ENCODE measurements around the gene SPECC1. TPM values are rescaled to one million over a fixed set of nuclear protein-coding genes. Genes with fewer than 3 reads are reported as not detected.
A peak's percentile ranks its signal among the peaks of the same experiment; 100 is the strongest.

SPECC1 gene
- total RNA-seq, 6 donors from 2014 or later = 21.8 to 65.0 (median 33.9) TPM

GRCh38 chr17:20307326-20307910, 298.3 kb downstream of the SPECC1 start:
- H3K36me3 ChIP-seq = peaks cover 0 to 3% (median 0%) of the 10 kb centered on the region in 4 donors
- H3K4me1 ChIP-seq = no peaks in the 10 kb centered on the region
- no peak overlapping the region for H3K4me3 ChIP-seq
- TF ChIP-seq POLR2AphosphoS5 (IDR thresholded peaks at IDR 0.05) (no peak), POLR2A (IDR thresholded peaks at IDR 0.05) (no peak), EP300 (IDR thresholded peaks at IDR 0.05) (no peak)
- TF ChIP-seq, protein P1, sequence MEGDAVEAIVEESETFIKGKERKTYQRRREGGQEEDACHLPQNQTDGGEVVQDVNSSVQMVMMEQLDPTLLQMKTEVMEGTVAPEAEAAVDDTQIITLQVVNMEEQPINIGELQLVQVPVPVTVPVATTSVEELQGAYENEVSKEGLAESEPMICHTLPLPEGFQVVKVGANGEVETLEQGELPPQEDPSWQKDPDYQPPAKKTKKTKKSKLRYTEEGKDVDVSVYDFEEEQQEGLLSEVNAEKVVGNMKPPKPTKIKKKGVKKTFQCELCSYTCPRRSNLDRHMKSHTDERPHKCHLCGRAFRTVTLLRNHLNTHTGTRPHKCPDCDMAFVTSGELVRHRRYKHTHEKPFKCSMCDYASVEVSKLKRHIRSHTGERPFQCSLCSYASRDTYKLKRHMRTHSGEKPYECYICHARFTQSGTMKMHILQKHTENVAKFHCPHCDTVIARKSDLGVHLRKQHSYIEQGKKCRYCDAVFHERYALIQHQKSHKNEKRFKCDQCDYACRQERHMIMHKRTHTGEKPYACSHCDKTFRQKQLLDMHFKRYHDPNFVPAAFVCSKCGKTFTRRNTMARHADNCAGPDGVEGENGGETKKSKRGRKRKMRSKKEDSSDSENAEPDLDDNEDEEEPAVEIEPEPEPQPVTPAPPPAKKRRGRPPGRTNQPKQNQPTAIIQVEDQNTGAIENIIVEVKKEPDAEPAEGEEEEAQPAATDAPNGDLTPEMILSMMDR (IDR thresholded peaks at IDR 0.05) = no peak
- ATAC-seq (ENCODE audit: low FRiP score in 2 of 2) = no peak
- H3K9me3 ChIP-seq = peaks cover 6 to 16% (median 16%) of the 10 kb centered on the region in 4 donors
- WGBS, 2 donors = 79 to 89% methylated on average over 1 of the region's 1 CpG
- no peak overlapping the region for H3K27ac ChIP-seq
- H3K27me3 ChIP-seq = no peaks in the 10 kb centered on the region
- no peak for DNase-seq

- 94 to 96% methylated on average over 5 of the region's 5 CpGs for WGBS, 2 donors
- H3K4me3 ChIP-seq = no peak overlapping the region
- no peak overlapping the region for H3K27ac ChIP-seq
- ATAC-seq (ENCODE audit: low FRiP score in 2 of 2) (no peak), DNase-seq (no peak)
- H3K36me3 ChIP-seq = peaks cover 0 to 7% (median 0%) of the 10 kb centered on the region in 4 donors
- H3K27me3 ChIP-seq = no peaks in the 10 kb centered on the region
- peaks cover 6 to 16% (median 16%) of the 10 kb centered on the region in 4 donors for H3K9me3 ChIP-seq
- no peaks in the 10 kb centered on the region for H3K4me1 ChIP-seq
- TF ChIP-seq, protein P1 (IDR thresholded peaks at IDR 0.05) = no peak
These were observed 301.3 kb downstream of the SPECC1 start for GRCh38 chr17:20310481-20310880.

DNA sequence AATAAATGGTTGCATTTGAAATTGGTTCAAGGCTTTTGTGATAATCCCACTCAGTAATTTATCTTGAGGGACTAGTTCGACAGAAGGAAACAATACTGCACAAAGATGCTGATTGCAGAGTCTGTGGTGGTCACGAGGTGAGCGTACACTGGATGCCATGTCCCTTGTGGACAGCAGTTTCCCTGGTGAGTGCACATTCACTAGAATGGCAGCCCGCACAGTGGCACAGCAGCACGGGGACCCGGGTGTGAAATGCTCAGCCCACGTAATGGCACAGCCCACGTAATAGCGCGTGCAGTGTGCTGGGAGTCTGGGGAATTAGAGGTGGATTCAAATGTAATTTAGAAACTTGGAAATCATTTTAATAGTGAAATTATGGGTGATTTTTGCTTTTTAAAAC, 304.1 kb downstream of the SPECC1 start:
- Histone ChIP-seq H3K4me1 (no peaks in the 10 kb centered on the region), H3K36me3 (peaks cover 0 to 3% (median 0%) of the 10 kb centered on the region in 4 donors), H3K9me3 (no peaks in the 10 kb centered on the region), H3K27ac (no peak overlapping the region), H3K27me3 (no peaks in the 10 kb centered on the region), H3K4me3 (no peak overlapping the region)
- ATAC-seq (ENCODE audit: low FRiP score in 2 of 2) (no peak), DNase-seq (no peak)
- TF ChIP-seq, protein P1 (IDR thresholded peaks at IDR 0.05) = no peak
- 91 to 94% methylated on average over 10 of the region's 10 CpGs for WGBS, 2 donors

DNA sequence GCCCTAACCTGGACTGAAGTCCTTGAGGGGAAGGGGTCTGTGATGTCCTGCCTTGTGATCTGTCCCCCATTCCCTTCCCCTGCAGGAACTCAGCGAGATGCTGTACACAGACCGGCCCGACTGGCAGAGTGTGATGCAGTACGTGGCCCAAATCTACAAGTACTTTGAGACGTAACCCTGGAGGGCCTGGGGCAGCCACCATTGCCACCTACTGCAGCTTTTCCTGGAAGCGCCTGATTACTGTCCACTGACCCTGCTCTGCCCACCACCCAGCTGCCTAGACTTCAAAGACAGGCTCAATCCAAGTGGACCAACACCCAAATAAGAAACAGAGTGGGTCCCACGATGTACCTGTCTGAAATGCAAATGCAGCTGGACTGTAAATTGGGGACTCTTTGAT, 304.7 kb downstream of the SPECC1 start:
- no peaks in the 10 kb centered on the region for H3K27me3 ChIP-seq
- H3K4me3 ChIP-seq = no peak overlapping the region
- H3K36me3 ChIP-seq = peaks cover 0 to 3% (median 0%) of the 10 kb centered on the region in 4 donors
- no peak overlapping the region for H3K27ac ChIP-seq
- H3K4me1 ChIP-seq = no peaks in the 10 kb centered on the region
- no peak for DNase-seq
- TF ChIP-seq POLR2A (IDR thresholded peaks at IDR 0.05) (no peak), POLR2AphosphoS5 (IDR thresholded peaks at IDR 0.05) (no peak), EP300 (IDR thresholded peaks at IDR 0.05) (no peak)
- TF ChIP-seq, protein P1 (IDR thresholded peaks at IDR 0.05) = no peak
- WGBS, 2 donors = 91 to 92% methylated on average over 7 of the region's 7 CpGs
- ATAC-seq (ENCODE audit: low FRiP score in 2 of 2) = peak in 1 of 2 donors; percentile 8
- no peaks in the 10 kb centered on the region for H3K9me3 ChIP-seq

DNA sequence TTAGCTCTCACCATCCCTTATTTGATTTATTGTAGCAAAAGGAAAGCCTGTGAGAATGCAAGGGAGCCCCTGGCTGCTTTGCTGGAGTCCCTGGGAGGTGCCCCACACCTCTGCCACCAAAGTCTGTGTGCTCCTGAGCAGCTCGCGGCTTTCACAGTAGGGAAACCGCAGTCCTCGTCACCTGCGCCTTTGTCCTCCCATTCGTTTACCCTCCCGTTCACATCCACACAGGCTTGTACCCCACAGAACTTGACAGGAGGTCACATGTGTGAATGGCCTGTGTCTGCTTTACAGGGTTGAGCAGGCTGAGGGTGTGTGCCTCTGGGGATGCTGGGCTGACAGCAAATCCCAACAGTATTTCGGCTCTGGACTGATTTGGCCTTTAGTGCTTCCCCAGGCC, 305.7 kb downstream of the SPECC1 start:
- Histone ChIP-seq H3K4me1 (no peaks in the 10 kb centered on the region), H3K4me3 (no peak overlapping the region), H3K36me3 (peaks cover 0 to 3% (median 0%) of the 10 kb centered on the region in 4 donors), H3K27me3 (no peaks in the 10 kb centered on the region), H3K9me3 (no peaks in the 10 kb centered on the region), H3K27ac (no peak overlapping the region)
- DNase-seq (no peak), ATAC-seq (ENCODE audit: low FRiP score in 2 of 2) (no peak)
- WGBS, 2 donors = 90 to 92% methylated on average over 8 of the region's 8 CpGs
- TF ChIP-seq, protein P1 (IDR thresholded peaks at IDR 0.05) = no peak
- TF ChIP-seq POLR2AphosphoS5 (IDR thresholded peaks at IDR 0.05) (no peak), POLR2A (IDR thresholded peaks at IDR 0.05) (no peak), EP300 (IDR thresholded peaks at IDR 0.05) (no peak)
